Glutamatergic neuron (in vitro differentiated cells): Measurements from ENCODE around the gene GCN1. TPM values are rescaled to one million over a fixed set of nuclear protein-coding genes. Genes with fewer than 3 reads are reported as not detected.

Source experiments
- DNase-seq: peaks from one replicate; pipeline ENCODE4 v3.0.0; 2022
- H3K27ac Mint-ChIP-seq: one replicate; pipeline ENCODE4 v1.8.0; 2020; ENCODE audit warnings: mild to moderate bottlenecking, mixed read lengths, inconsistent platforms; ENCODE audit not compliant: unreplicated experiment
- H3K27me3 Mint-ChIP-seq: one replicate; pipeline ENCODE4 v1.8.0; 2020; ENCODE audit warnings: mild to moderate bottlenecking, moderate library complexity, mixed read lengths, inconsistent platforms; ENCODE audit not compliant: unreplicated experiment
- H3K36me3 Mint-ChIP-seq: one replicate; pipeline ENCODE4 v1.8.0; 2020; ENCODE audit warnings: mild to moderate bottlenecking, mixed read lengths, inconsistent platforms; ENCODE audit not compliant: unreplicated experiment
- H3K4me1 Mint-ChIP-seq: one replicate; pipeline ENCODE4 v1.8.0; 2020; ENCODE audit warnings: mild to moderate bottlenecking, low read depth, mixed read lengths, inconsistent platforms; ENCODE audit not compliant: unreplicated experiment
- H3K4me3 Mint-ChIP-seq: one replicate; pipeline ENCODE4 v1.8.0; 2020; ENCODE audit warnings: mild to moderate bottlenecking, mixed read lengths, inconsistent platforms; ENCODE audit not compliant: unreplicated experiment
- H3K9me3 Mint-ChIP-seq: one replicate; pipeline ENCODE4 v1.8.0; 2020; ENCODE audit warnings: mild to moderate bottlenecking, moderate library complexity, mixed read lengths, inconsistent platforms; ENCODE audit not compliant: unreplicated experiment
- total RNA-seq: library from RNA; stranded (reverse); fragmentation: NEBNext Ultra II Directional; extraction: Animal tissue kit (Norgen Biotek cat#: 25700); gene quantifications from one replicate; pipeline ENCODE4 v1.2.1, GENCODE V29; 2021; ENCODE audit not compliant: unreplicated experiment
- TF ChIP-seq, protein P1 (sequence below): fragments of 200-600 bp; sonication (generic); IDR thresholded peaks from one replicate; pipeline ENCODE4 v1.5.0; 2021; ENCODE audit not compliant: partially characterized antibody, unreplicated experiment

GCN1 gene
- total RNA-seq, 1 donor from 2014 or later = 173 TPM

- peaks cover 4% of the 10 kb centered on the region for H3K9me3 Mint-ChIP-seq
- DNase-seq = no peak
- no peak overlapping the region for H3K4me3 Mint-ChIP-seq
- peaks cover 10% of the 10 kb centered on the region for H3K27me3 Mint-ChIP-seq
- H3K4me1 Mint-ChIP-seq = peaks cover 17% of the 10 kb centered on the region
- H3K27ac Mint-ChIP-seq = no peak overlapping the region
- TF ChIP-seq, protein P1, sequence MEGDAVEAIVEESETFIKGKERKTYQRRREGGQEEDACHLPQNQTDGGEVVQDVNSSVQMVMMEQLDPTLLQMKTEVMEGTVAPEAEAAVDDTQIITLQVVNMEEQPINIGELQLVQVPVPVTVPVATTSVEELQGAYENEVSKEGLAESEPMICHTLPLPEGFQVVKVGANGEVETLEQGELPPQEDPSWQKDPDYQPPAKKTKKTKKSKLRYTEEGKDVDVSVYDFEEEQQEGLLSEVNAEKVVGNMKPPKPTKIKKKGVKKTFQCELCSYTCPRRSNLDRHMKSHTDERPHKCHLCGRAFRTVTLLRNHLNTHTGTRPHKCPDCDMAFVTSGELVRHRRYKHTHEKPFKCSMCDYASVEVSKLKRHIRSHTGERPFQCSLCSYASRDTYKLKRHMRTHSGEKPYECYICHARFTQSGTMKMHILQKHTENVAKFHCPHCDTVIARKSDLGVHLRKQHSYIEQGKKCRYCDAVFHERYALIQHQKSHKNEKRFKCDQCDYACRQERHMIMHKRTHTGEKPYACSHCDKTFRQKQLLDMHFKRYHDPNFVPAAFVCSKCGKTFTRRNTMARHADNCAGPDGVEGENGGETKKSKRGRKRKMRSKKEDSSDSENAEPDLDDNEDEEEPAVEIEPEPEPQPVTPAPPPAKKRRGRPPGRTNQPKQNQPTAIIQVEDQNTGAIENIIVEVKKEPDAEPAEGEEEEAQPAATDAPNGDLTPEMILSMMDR = no peak
- H3K36me3 Mint-ChIP-seq = no peaks in the 10 kb centered on the region
Measured at GRCh38 chr12:120098756-120099470, 95.6 kb downstream of the GCN1 start.

DNA sequence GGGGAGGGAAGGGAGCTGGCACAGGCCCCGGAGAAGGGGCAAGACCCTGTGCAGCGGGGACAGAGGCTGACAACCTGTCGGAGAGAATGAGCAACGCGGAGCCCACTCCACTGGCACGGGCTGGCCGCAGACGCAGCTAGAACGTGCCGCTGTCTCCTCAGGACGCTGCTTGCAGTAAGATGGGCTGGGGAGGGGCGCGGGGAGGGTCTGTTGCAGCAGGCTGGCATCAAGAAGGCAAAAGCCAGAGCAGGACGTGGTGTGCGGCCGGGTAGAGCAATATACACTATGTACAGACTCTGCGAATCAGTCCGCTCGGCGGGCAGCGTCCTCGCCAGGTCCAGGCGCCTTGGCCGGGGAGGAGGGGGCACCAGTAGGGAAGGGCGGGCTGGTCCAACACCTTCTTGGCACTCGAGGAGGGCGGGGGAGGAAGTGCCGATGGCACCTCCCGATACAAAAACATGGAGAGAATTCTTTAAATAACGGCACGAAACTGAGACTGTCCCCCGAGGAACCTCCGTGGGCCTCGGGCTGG, 97.8 kb downstream of the GCN1 start:
- TF ChIP-seq, protein P1 = no peak
- Mint-ChIP-seq H3K9me3 (peaks cover 6% of the 10 kb centered on the region), H3K4me3 (no peak overlapping the region), H3K27ac (no peak overlapping the region), H3K4me1 (peaks cover 17% of the 10 kb centered on the region), H3K27me3 (peaks cover 10% of the 10 kb centered on the region), H3K36me3 (no peaks in the 10 kb centered on the region)
- DNase-seq = no peak

DNA sequence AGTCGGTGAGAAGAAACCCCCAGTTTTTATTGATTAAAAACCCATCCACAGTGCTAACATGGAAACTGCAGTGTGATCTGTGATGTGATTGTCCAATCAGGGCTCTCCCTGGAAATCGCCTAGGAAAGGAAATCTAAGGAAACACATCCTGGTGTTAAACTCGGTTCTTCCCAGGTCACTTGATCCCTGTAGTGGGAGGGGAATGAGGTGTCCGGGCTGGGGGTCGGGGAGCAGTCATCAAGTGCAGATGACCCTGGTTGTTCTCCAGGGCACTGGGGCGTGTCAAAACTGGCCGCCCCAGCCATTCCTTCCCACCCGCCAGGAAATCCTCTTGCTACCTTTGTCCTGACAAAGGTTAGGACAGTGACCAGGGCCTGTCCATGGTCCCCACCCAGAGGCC, 98.8 kb downstream of the GCN1 start:
- H3K4me1 Mint-ChIP-seq = peaks cover 13% of the 10 kb centered on the region
- H3K4me3 Mint-ChIP-seq = no peak overlapping the region
- peaks cover 7% of the 10 kb centered on the region for H3K36me3 Mint-ChIP-seq
- no peak for DNase-seq
- H3K27me3 Mint-ChIP-seq = peaks cover 11% of the 10 kb centered on the region
- peaks cover 5% of the 10 kb centered on the region for H3K9me3 Mint-ChIP-seq
- no peak overlapping the region for H3K27ac Mint-ChIP-seq
- TF ChIP-seq, protein P1 = no peak

GRCh38 chr12:120095331-120095730, 99.2 kb downstream of the GCN1 start:
- peaks cover 11% of the 10 kb centered on the region for H3K27me3 Mint-ChIP-seq
- no peak overlapping the region for H3K27ac Mint-ChIP-seq
- H3K9me3 Mint-ChIP-seq = peaks cover 5% of the 10 kb centered on the region
- TF ChIP-seq, protein P1 = no peak
- H3K36me3 Mint-ChIP-seq = peaks cover 7% of the 10 kb centered on the region
- peaks cover 13% of the 10 kb centered on the region for H3K4me1 Mint-ChIP-seq
- DNase-seq = no peak
- H3K4me3 Mint-ChIP-seq = no peak overlapping the region

- H3K27me3 Mint-ChIP-seq = peaks cover 11% of the 10 kb centered on the region
Measured at GRCh38 chr12:120094485-120094884, 100.0 kb downstream of the GCN1 start.

More at GRCh38 chr12:120094485-120094884, 100.0 kb downstream of the GCN1 start:
- no peak overlapping the region for H3K4me3 Mint-ChIP-seq
- DNase-seq = no peak
- H3K4me1 Mint-ChIP-seq = peaks cover 10% of the 10 kb centered on the region
- H3K9me3 Mint-ChIP-seq = peaks cover 8% of the 10 kb centered on the region
- peak overlapping the region; percentile 73 for H3K27ac Mint-ChIP-seq
- TF ChIP-seq, protein P1 = no peak
- H3K36me3 Mint-ChIP-seq = peaks cover 7% of the 10 kb centered on the region
